GM18870 (cell line): Measurements from ENCODE around the gene BICDL1.
"Not testable (repeated sequence)": the region's sequence is repeated elsewhere in the genome, so short reads cannot be mapped to it uniquely, and the experiment has no call there.

Experiments used
- ATAC-seq: cut with Tn5 transposase; IDR thresholded peaks from one replicate; pipeline ENCODE4 v1.9.1; 2021; ENCODE audit warnings: moderate library complexity; ENCODE audit not compliant: unreplicated experiment

BICDL1 gene, protein sequence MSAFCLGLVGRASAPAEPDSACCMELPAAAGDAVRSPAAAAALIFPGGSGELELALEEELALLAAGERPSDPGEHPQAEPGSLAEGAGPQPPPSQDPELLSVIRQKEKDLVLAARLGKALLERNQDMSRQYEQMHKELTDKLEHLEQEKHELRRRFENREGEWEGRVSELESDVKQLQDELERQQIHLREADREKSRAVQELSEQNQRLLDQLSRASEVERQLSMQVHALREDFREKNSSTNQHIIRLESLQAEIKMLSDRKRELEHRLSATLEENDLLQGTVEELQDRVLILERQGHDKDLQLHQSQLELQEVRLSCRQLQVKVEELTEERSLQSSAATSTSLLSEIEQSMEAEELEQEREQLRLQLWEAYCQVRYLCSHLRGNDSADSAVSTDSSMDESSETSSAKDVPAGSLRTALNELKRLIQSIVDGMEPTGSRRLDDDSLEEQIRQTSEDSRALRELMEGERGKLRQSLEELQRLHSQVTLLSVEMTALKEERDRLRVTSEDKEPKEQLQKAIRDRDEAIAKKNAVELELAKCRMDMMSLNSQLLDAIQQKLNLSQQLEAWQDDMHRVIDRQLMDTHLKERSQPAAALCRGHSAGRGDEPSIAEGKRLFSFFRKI

DNA sequence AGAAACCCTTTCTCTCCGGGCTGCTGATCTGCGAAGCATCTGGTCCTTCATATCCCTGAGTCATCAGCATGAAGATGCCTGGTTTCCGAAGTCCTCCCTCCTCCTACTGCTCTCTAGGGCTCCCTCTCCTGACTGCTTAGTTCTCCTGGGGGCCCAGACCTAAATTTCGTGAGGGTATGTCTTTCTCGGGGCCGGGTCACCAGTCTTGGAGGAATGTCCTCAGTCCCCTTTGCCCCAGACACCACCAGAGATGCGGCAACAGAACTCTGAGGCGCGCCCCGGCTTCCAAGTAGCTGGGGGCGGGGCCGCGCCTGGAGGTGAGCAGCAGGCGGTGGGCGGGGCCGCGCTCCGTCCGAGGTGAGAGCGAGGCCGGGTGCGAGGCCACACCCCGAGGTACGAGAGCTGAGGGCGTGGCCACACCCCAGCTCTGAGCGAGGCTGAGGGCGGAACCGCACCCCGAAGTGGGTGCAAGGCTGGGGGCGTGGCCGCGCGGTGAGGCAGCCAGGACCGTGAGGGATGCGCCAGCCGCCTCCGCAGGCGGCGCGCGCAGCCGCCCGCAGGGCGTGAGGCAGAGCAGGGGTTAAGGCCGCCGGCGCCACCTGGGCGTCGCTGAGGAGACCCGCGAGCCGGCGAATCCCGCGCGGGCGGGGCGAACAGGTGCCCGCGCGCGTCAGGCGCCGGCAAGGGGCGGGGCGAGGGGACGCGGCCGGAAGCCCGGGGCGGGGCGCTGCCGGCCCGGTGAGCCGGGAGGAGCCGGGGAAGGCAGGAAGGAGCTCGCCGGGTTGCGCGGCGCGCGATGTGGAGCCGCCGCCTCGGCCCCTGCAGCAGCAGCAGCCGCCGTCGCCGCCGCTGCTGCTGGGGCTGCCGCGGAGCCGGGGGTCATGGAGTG, at the start of gene BICDL1:
BICDL1 (plus strand) TSS at position 765 of the 889 bp plus-strand sequence. CDS start 633 bp downstream, outside the sequence.
- peak; percentile 66 for ATAC-seq

DNA sequence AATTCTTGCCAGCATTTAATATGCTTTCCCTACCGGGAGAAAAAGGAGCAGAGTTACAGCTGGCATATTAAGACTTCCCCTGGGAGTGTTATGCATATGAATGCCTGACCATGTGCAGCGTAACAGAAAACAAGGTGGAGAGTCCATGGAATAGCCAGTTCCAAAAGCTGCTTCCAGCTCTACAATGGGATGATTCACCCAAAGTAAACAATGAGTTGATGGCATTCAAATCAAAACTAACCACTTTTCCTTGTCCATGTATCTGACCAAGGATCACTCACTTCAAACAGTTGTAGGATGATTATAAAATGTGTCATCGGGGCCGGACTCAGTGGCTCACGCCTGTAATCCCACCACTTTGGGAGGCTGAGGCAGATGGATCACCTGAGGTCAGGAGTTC, 48.1 kb upstream of the BICDL1 start:
- no peak for ATAC-seq

DNA sequence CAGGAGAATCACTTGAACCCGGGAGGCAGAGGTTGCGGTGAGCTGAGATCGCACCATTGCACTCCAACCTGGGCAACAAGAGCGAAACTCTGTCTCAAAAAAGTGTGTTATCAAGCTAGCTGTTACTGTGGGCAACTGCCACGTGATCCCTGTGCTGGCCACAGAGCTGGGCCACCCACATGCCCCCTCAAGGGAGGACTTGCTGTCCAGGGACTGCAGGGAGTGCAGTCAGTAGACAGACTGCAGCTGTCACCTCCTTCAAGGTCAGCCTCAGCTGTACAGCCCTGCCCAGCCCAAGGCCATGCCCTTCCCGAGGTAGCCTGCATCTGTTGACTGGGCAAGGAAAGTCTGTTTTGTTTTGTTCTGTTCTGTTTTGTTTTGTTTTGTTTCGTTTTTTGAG, 46.6 kb upstream of the BICDL1 start:
- ATAC-seq, result no peak

DNA sequence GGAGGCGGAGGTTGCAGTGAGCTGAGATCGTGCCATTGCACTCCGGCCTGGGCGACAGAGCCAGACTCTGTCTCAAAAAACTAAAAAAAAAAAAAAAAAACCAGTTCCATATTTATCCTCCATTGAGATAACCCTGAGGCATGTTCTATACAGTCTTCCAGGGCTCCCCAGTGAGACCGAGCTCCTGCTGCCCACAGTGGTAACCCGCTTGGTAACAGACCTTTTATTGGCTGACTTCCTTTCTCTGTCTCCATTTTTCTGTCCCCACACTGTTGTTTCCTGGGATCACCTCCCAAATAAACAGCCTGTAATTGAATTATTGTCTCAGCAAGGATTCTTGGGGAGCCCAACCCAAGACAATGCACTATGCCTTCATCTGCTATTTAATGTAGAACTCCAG, 42.8 kb upstream of the BICDL1 start:
- no peak for ATAC-seq

DNA sequence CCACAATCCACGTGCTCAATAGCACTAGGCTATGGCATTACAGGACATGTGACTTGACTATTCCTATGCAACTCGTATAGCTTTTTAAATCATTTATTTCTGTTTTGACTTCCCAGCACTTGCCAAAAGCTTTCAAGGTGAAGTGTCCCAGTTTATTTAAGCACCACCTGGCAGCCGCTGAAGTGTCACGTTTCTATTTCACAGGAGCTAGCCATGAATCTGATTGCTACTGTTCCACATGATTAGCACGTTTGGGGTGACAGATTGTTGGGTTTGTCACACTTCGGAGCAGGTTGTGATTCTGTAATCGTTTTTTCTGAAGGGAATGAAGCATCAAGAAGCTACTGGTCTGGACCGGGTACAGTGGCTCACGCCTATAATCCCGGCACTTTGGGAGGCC, 39.9 kb upstream of the BICDL1 start:
- ATAC-seq, result no peak

DNA sequence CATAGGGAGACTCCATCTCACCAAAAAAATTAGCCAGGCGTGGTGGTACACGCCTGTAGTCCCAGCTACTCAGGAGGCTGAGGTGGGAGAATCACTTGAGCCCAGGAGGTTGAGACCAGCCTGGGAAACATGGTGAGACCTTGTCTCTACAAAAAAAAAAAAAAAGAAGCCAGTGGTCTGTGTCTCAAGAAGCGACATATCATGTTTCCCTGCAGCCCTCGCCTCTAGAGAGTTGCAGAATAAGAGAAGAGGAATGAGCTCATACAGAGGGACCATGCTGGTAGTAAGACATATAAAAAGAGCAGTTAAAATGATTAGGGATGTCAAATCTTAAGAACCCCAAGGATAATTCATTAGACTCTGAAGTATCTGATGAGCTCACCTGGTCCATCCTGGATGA, 39.4 kb upstream of the BICDL1 start:
- ATAC-seq, result no peak

DNA sequence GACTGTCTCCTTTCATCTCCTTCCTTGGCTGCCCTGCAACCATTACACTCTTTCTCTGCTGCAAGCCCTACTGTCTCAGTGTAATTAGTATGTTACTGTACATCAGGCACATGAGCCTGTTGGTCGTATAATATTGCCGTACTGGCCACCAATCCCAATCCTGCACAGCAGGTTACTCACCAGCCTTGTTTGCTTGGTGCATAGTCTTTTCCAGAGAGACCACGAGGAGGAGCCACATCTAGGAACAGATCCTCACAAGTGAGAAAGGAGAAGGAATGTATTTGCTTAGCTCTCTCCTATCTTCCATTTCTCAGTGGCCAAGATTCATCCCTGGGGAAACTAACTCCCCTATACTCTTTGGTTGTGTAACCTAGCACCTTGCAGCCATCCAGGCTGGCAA, 33.0 kb upstream of the BICDL1 start:
- no peak for ATAC-seq

DNA sequence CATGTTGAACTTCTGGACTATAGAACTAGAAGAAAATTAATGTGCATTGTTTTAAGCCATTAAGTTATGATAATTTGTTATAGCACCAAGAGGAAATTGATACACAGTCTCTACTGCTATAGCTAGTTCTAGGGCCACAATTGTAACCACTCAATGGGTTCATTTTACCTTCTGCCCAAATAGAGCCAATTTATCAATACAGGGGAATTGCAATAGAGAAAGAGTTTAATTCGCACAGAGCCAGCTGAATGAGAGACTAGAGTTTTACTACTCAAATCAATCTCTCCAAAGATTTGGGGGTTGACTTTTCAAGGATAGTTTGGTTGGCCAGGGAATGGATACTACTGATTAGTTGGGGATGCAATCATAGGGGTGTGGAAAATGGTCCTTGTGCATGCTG, 31.9 kb upstream of the BICDL1 start:
- no peak for ATAC-seq

DNA sequence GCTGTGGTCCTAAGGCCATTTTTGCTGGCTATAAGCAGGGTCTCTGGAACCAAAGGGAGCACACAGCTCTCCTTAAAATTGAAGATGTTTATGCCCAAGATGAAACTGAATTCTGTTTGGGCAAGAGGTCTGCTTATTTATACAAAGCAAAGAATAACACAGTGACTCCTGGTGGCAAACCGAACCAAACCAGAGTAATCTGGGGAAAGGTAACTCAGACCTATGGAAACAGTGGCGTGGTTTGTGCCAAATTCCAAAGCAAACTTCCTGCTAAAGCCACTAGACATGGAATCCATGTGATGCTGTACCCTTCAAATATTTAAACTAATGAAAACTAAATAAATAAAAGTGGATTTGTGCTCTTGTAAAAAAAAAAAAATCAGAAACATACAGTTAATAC, 29.6 kb upstream of the BICDL1 start:
- ATAC-seq, result no peak

DNA sequence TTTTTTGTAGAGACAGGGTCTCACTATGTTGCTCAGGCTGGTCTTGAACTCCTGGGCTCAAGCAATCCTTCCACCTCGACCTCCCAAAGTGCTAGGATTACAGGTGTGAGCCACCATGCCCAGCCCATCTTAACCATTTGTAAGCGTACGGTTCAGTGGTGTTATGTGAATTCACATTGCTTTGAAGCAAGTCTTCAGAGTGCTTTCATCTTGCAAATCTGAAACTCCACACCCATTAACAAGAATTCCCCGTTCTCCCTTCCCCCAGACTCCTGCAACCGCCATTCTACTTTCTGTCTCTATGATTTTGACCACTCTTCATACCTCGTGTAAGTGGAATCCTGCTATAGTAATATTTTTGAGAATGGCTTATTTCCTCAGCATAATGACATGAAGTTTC, 24.9 kb upstream of the BICDL1 start:
- ATAC-seq, result no peak

DNA sequence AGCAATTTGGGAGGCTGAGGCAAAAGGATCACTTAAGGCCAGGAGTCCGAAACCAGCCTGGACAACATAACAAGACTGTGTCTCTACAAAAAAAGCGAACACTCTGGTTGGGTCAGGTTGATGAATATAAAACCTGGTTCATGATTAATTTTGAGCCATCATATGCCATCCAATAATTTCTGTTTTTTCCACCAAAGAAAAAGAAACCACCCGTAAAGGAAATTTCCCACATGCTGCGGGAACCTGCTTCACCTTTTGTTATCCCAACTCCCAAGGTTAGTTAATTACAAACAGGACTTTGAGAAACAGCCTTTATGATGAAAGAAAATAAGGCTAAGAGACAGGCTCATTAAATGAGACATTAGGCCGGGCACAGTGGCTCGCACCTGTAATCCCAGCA, 24.1 kb upstream of the BICDL1 start:
- ATAC-seq, result no peak

DNA sequence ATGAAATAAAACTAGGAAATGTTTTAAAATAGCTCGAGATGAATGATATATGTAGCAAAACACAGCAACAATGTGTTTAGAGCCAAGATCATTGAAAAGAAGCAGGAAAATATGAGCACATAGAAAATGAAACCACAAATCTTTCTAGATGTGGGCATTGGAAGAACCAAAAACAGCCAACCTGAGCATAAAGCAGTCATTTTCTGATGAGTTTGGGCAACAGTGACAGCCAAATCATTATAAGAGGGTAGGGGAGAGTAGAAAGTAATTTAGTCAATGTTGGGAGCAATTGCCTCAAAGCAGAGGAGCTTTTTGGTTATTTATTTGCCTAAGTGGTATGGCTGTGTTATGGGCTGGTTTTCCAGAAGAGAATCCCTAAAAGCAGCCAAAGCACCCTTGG, 8.8 kb upstream of the BICDL1 start:
- no peak for ATAC-seq

DNA sequence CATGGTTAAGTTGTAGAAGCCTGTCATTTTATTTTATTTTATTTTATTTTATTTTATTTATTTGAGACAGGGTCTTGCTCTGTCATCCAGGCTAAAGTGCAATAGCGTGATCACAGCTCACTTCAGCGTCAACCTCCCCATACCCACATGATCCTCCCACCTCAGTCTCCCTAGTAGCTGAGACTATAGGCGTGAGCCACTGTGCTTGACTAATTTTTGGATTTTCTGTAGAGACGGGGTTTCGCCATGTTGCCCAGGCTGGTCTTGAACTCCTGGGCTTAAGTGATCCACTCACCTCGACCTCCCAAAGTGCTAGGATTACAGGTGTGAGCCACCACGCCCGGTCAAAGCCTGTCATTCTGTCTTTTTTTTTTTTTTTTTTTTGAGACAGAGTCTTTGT, 8.3 kb upstream of the BICDL1 start:
- ATAC-seq, result not testable (repeated sequence)

DNA sequence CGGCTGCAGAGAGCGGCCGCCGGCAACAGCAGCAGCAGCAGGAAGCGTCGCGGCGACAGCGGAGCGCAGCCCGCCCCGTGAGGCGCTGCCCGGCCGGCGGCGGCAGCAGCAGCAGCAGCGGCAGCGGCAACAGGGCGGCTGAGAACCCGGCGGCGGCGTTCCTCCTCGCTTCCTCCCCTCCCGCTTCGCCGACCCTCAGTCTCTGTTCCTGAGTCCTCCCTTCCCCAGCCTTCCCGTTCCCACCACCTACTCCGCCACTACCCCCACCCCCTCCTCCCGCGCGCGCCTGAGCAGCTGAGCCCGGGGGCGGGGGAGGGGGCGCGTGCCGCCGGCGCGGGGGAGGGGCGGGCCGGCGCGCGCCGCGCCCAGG, 310 bp downstream of the BICDL1 start:
- peak; percentile 26 for ATAC-seq

DNA sequence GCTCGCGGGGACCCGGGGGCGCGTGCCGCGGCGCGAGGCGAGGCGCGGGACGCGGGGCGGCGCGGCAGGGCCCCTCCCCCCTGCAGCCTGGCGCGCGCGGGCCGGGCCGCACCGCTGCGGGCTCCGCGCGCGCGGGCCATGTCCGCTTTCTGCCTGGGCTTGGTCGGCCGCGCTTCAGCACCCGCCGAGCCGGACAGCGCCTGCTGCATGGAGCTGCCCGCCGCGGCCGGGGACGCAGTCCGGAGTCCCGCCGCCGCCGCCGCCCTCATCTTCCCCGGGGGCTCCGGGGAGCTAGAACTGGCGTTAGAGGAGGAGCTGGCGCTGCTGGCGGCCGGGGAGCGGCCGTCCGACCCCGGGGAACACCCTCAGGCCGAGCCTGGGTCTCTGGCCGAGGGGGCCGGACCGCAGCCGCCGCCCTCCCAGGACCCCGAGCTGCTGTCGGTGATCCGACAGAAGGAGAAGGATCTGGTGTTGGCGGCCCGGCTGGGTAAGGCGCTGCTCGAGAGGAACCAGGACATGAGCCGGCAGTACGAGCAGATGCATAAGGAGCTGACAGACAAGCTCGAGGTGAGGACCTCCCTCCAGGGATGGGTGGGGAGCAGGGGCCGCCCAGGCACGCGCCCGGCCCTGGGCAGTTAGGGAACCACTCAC, 820 bp downstream of the BICDL1 start:
- no peak for ATAC-seq

DNA sequence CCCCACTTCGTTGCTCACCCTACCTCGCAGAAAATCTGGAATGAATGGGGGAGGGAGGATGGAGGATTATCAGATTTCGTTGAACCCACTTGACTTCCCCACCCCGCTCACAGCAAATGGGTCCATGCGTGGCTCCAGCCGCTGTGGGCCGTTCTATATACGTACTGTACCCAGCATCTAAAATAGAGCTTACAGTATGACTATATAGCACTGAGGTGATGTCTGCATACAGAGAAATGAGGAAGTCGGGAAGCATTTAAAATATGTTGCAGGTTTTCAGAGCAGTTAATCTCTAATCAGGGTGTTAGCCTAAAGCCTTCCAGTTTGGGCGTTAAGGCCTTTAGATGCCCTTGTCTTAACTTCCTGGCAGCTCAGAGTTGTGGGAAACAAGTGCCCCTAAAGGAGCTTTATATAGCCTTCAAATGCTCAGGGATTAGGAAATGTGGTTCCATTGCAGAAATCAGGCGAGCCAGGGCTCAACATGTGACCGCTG, 1.4 kb downstream of the BICDL1 start:
- ATAC-seq, result no peak

DNA sequence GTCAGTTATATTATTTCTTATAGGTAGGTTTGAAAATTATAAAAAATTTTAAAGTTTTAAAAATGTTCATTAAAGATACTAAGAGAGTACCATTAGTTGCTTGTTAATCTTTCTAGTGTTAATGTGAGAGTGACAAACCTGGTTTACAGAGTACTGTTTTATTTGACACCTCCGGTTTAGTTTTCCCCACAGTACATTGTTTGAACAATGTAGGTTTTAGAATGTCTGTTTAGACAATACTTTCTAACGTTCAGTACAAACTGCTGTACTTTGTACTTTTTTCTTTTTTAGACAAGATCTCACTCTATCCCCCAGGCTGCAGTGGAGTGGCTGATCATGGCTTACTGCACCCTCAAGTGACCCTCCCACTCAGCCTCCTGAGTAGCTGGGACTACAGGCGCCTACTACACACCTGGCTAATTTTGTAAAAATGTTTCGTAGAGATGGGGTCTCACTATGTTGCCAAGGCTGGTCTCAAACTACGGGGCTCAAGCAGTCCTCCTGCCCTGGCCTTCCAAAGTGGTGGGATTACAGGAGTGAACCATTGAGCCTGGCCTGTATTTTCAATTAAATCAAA, 3.2 kb downstream of the BICDL1 start:
- ATAC-seq, result no peak

DNA sequence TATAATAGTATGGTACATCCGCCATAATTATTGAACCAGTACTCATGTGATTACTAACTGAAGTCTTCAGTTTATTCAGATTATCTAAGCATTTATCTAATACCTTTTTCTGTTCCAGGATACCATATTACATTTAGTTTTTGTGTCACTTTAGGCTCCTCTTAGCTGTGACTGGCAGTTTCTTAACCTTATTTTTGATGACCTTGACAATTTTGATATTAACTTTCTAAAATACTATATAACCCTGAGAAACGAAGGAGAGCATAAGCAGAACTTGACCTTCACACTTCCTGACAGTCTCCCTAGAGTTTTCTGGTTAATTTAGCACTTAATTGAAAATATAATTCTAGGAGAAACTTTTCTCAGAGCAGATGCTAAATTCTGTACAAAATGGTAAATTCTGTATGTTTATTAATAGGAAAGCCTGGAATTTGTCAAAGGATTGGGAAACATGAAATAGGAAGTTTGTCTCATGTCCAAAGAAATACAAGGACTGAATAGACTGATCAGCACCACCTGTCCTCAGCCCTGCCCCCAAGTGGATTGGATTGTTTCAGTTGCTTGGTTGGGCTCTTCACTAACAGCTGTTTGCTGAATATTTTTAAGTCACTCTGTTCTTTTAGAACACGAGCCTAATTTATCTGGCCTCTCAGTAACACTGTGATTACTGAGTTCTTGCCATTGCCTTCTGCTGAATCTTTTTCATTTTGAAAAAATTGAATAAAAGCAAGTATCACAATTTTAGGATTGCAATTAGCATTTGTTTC, 6.0 kb downstream of the BICDL1 start:
- no peak for ATAC-seq

DNA sequence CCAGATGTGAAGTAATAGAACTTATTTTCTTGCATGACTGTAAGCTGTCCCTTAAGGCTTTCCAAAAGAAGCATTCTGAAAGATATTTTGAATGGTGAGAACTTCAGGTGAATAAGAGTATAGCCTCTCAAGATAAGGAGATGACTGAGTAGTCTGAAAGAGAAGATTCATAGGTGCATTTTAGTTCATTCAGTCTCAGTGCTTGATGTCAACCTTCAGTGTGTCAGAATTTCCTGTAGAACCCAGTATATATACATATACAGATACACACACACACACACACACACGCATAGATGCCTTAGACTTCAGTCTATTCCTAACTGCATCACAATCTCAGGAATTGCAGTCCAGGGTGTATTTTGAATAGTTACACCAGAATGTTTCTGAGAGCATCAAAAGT, 7.4 kb downstream of the BICDL1 start:
- ATAC-seq, result no peak
